Amniotic stem cell (primary cell): ENCODE results near the gene SLC39A9.

Experiments used
- DNase-seq: peaks from one replicate; lab custom pipeline; 2025; lab: John Stamatoyannopoulos, UW

SLC39A9 gene

DNA sequence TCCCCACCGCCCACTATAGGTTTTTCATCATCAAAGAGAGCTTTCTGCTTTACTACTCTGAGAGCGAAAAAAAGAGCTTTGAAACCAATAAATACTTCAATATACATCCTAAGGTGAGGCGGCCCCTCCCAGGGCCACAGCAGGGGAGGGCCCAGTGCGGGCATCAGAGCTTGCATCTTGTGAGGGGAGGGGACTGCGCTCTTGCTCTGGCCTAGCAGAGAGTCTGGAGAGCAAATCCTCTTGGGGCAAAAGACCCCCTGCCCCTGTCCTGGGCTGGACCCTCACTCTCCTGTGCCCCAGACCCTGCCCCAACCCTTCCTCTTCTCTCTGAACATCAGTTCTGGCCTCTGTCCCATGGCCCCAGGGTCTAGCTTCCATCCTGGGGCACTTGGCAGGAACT, 101.6 kb downstream of the SLC39A9 start:
- no peak for DNase-seq

DNA sequence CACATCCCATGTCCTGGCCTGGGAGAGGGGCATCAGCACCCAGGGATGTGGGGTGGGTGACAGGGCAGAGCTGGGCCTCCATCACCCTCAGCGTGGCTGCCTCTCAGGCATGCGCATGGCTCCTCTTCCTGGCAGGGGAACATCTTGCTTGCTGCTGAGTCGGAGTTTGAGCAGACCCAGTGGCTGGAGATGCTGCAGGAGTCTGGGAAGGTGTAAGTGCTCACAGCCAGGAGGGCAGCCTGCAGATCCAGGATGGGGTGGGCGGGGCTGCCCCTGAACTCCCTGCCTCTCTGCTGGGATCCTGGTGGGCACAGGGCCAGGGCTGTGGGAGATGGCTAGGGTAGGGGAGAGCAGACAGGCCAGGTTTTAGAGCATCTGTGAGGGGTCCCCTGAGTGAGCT, 102.2 kb downstream of the SLC39A9 start:
- DNase-seq, result no peak

GRCh38 chr14:69501423-69501838, 102.9 kb downstream of the SLC39A9 start:
- no peak for DNase-seq

DNA sequence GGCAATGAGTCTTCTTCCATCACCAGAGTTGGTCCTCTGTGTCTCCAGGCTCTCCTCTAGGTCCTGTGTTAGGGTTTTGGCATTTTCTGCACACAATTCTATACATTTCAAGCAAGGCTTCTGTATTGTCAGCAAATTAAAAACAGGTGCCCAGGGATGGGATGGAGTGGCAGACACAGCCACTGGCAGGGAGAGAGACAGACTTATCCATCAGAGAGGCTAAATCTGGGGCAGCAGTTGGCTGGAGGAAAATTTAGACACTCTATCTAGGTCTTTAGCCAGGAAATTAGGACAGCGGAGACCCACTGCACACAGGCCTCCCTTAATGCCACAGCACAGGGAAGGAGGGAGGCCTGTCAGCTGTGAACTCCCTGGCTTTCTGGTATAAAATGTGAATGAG, 106.3 kb downstream of the SLC39A9 start:
- DNase-seq, result no peak

DNA sequence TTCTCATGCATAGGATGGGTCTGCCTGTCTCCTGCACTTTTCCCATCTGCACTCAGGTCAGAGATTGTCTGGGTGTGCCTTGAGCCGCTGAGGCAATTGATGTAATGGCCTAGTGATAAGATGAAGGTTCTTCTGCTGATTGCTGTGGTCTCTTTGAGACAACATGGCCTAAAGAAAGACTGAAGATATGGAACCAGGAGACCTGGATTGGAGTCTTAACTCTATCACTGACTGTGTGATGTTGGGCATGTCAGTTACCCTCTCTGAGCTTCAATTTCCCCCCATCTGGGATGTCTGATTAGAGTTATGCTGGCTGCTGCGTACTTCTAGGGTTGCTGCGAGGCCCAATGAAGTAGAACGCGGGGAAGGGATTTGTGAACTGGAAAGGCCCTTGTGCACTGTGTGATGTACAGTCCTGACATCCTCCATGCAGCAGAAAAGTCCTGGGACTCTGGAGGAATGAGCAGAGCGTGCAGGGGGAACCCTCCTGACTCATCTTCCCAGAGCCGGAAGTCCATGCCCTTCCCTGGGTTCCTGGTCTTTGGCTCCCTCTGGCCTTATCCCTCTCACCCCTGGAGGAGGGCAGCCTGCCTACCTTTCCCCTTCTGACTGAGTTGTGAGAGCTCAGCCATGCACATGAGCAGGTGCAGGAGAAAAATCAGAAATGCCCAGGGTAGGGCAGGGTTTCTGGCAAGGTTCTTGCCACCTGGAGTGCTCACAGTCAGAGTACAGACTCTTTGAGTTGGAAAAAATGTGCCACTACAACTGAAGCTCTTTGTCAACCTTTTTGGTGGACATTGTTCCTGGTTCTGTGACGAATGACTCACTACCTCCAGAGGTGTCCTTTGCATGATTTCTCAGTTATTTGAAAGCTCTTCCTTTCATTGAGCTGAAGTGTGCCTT, 107.1 kb downstream of the SLC39A9 start:
- no peak for DNase-seq

DNA sequence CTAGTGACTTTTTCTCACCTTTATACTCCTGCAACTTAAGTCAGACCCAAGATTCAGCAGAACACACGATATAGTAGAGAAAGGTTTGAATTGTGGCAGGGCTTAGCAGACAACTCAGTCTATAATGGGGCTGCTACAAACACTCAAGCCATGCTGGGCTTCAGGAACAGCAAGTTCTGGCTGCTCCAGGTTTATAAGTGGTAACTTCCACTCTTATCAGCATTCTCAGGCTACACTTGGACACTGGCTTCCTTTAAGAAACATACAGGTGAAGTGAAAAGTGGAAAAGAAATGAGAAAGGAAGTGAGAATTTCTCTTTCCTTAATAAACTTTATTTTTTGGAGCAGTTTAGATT, 107.7 kb downstream of the SLC39A9 start:
- no peak for DNase-seq
